H1 (cell line): ENCODE measurements around the gene NIM1K. TPM values are rescaled to one million over a fixed set of nuclear protein-coding genes. Genes with fewer than 3 reads are reported as not detected.

ENCODE experiments used
- CTCF ChIA-PET: fragments of 300-600 bp; sonication (Branson Sonifier 250); formaldehyde crosslinking; loops from one replicate; lab custom pipeline; 2021; ENCODE audit not compliant: partially characterized antibody; lab: Charles Lee
- POLR2A ChIA-PET: fragments of 300-600 bp; sonication (Branson Sonifier 250); formaldehyde crosslinking; loops from one replicate; lab custom pipeline; 2021; ENCODE audit warnings: inconsistent platforms; ENCODE audit not compliant: partially characterized antibody; lab: Charles Lee
- DNase-seq, 2 experiments: peaks; one replicate each; pipeline versions ENCODE4 v3.0.0 to v3.0.0-alpha.2; 2010 to 2022; ENCODE audit warnings: low spot score in 2 of 2, low read depth in 1 of 2, mixed read lengths in 1 of 2
- FAIRE-seq: peaks from 2 replicates; lab custom pipeline; 2011; peaks lifted over from hg19 to GRCh38; lab: Jason Lieb, UNC
- H2AFZ ChIP-seq: 2 replicates; pipeline ENCODE4 v1.8.1; 2012; ENCODE audit warnings: low read length, inconsistent platforms
- H2AK5ac ChIP-seq: 2 replicates; pipeline ENCODE4 v1.6.1; 2013; ENCODE audit warnings: low read depth, low read length
- H2BK120ac ChIP-seq: replicated peaks from 2 replicates; pipeline ENCODE3; 2013; ENCODE audit warnings: low read depth, low read length, inconsistent platforms
- H2BK12ac ChIP-seq: 2 replicates; pipeline ENCODE4 v1.6.1; 2013; ENCODE audit warnings: low read depth, low read length
- H2BK15ac ChIP-seq: 2 replicates; pipeline ENCODE4 v1.6.1; 2013; ENCODE audit warnings: low read length
- H2BK20ac ChIP-seq: 2 replicates; pipeline ENCODE4 v1.6.1; 2013; ENCODE audit warnings: low read length
- H2BK5ac ChIP-seq: 2 replicates; pipeline ENCODE4 v1.6.1; 2013; ENCODE audit warnings: low read depth, low read length
- H3K14ac ChIP-seq: 2 replicates; pipeline ENCODE4 v1.6.1; 2013; ENCODE audit warnings: inconsistent platforms; ENCODE audit not compliant: insufficient read length
- H3K18ac ChIP-seq: 2 replicates; pipeline ENCODE4 v1.6.1; 2013; ENCODE audit warnings: low read length; ENCODE audit errors: extremely low read depth
- H3K23ac ChIP-seq: 2 replicates; pipeline ENCODE4 v1.6.1; 2013; ENCODE audit warnings: inconsistent platforms; ENCODE audit not compliant: insufficient read length
- H3K23me2 ChIP-seq: 2 replicates; pipeline ENCODE4 v1.6.1; 2013; ENCODE audit warnings: low read depth, low read length
- H3K27ac ChIP-seq: 2 replicates; pipeline ENCODE4 v1.6.1; 2011; ENCODE audit warnings: low read depth, low read length, inconsistent platforms
- H3K27me3 ChIP-seq, 4 experiments: replicated peaks in 1 of 4; 1 replicate in 1 of 4; 2 replicates in 3 of 4; pipeline versions ENCODE4 v1.6.1 to v1.8.1; 2011 to 2013; ENCODE audit warnings: low read length in 3 of 4, mild to moderate bottlenecking in 3 of 4, inconsistent platforms in 2 of 4, mixed read lengths in 2 of 4, moderate library complexity in 1 of 4; ENCODE audit not compliant: control insufficient read depth in 3 of 4, insufficient read depth in 3 of 4; ENCODE audit errors: extremely low read depth in 1 of 4
- H3K36me3 ChIP-seq, 4 experiments: 2 replicates each; pipeline versions ENCODE4 v1.6.1 to v1.8.1; 2011 to 2013; ENCODE audit warnings: mild to moderate bottlenecking in 4 of 4, low read length in 3 of 4, moderate library complexity in 2 of 4, control low read depth in 1 of 4, inconsistent platforms in 1 of 4; ENCODE audit not compliant: insufficient read depth in 4 of 4, control insufficient read depth in 2 of 4
- H3K4ac ChIP-seq: replicated peaks from 2 replicates; pipeline ENCODE3; 2013; ENCODE audit warnings: low read length, low read depth, mixed read lengths, inconsistent platforms; ENCODE audit not compliant: insufficient read length
- H3K4me1 ChIP-seq, 4 experiments: replicated peaks in 1 of 4; 1 replicate in 1 of 4; 2 replicates in 3 of 4; pipeline versions ENCODE4 v1.6.1 to v1.8.1; 2011 to 2013; ENCODE audit warnings: low read length in 3 of 4, inconsistent platforms in 2 of 4, mixed read lengths in 1 of 4; ENCODE audit not compliant: insufficient read depth in 4 of 4, control insufficient read depth in 3 of 4
- H3K4me2 ChIP-seq, 2 experiments: 2 replicates each; pipeline versions ENCODE4 v1.6.1 to v1.8.1; 2011 to 2013; ENCODE audit warnings: low read depth in 2 of 2, low read length in 2 of 2, control low read depth in 1 of 2, inconsistent platforms in 1 of 2, mild to moderate bottlenecking in 1 of 2; ENCODE audit not compliant: insufficient read depth in 1 of 2
- H3K4me3 ChIP-seq, 4 experiments: fragments of 200-600, 300-600 bp in 1 of 4; sonication (generic), shearing (Covaris generic), sonication (Bioruptor Twin) in 1 of 4; 2 replicates each; pipeline versions ENCODE4 v1.5.1 to v1.8.1; 2011 to 2016; ENCODE audit warnings: low read length in 4 of 4, low read depth in 3 of 4, control low read depth in 2 of 4, inconsistent platforms in 2 of 4, mild to moderate bottlenecking in 2 of 4, mixed read lengths in 1 of 4, moderate library complexity in 1 of 4; ENCODE audit not compliant: insufficient read depth in 2 of 4; ENCODE audit errors: extremely low read depth in 1 of 4
- H3K56ac ChIP-seq: replicated peaks from 2 replicates; pipeline ENCODE3; 2013; ENCODE audit warnings: low read depth, mild to moderate bottlenecking, mixed read lengths, low read length, inconsistent platforms; ENCODE audit not compliant: insufficient read length
- H3K79me1 ChIP-seq: 2 replicates; pipeline ENCODE4 v1.6.1; 2013; ENCODE audit warnings: low read depth, low read length, control low read depth
- H3K79me2 ChIP-seq, 2 experiments: 2 replicates each; pipeline versions ENCODE4 v1.6.1 to v1.8.1; 2012 to 2013; ENCODE audit warnings: low read length in 2 of 2, mild to moderate bottlenecking in 2 of 2, inconsistent platforms in 1 of 2; ENCODE audit not compliant: insufficient read depth in 2 of 2, control insufficient read depth in 1 of 2
- H3K9ac ChIP-seq, 4 experiments: replicated peaks in 1 of 4; 1 replicate in 1 of 4; 2 replicates in 3 of 4; pipeline versions ENCODE4 v1.6.1 to v1.8.1; 2011 to 2013; ENCODE audit warnings: low read depth in 3 of 4, low read length in 3 of 4, control low read depth in 2 of 4, mild to moderate bottlenecking in 2 of 4, moderate library complexity in 2 of 4, inconsistent platforms in 1 of 4; ENCODE audit errors: extremely low read depth in 1 of 4
- H3K9me3 ChIP-seq, 2 experiments: 2 replicates each; pipeline versions ENCODE4 v1.6.1 to v1.8.1; 2012 to 2013; ENCODE audit warnings: mild to moderate bottlenecking in 2 of 2, moderate library complexity in 2 of 2, control low read depth in 1 of 2, inconsistent platforms in 1 of 2, low read depth in 1 of 2, low read length in 1 of 2, mixed read lengths in 1 of 2; ENCODE audit not compliant: insufficient read depth in 2 of 2
- H4K20me1 ChIP-seq, 2 experiments: replicated peaks in 1 of 2; 2 replicates each; pipeline versions ENCODE3 to v1.8.1; 2011 to 2013; ENCODE audit warnings: inconsistent platforms in 2 of 2, low read length in 2 of 2, mild to moderate bottlenecking in 1 of 2; ENCODE audit not compliant: insufficient read depth in 2 of 2, control insufficient read depth in 1 of 2
- H4K5ac ChIP-seq: 2 replicates; pipeline ENCODE4 v1.6.1; 2013; ENCODE audit warnings: low read length, low read depth, mixed read lengths, inconsistent platforms; ENCODE audit not compliant: insufficient read length
- H4K8ac ChIP-seq: 2 replicates; pipeline ENCODE4 v1.8.0; 2013; ENCODE audit warnings: mild to moderate bottlenecking, moderate library complexity, low read length, inconsistent platforms; ENCODE audit not compliant: insufficient read depth; ENCODE audit errors: extremely low read depth
- H4K91ac ChIP-seq: replicated peaks from 2 replicates; pipeline ENCODE3; 2013; ENCODE audit warnings: low read length, mixed read lengths, inconsistent platforms; ENCODE audit not compliant: insufficient read length
- BCL11A ChIP-seq, 2 experiments: IDR thresholded peaks; one replicate each; pipeline ENCODE4 v1.6.1; 2011; ENCODE audit warnings: low read depth in 2 of 2, low read length in 2 of 2, mild to moderate bottlenecking in 2 of 2
- BRCA1 ChIP-seq: IDR thresholded peaks from 2 replicates; pipeline ENCODE4 v1.6.1; 2012; ENCODE audit warnings: low read depth, low read length, improper control_type of control experiment
- CBX8 ChIP-seq: fragments of 300-800, 300-1000 bp; sonication (generic); IDR thresholded peaks from 2 replicates; pipeline ENCODE4 v1.7.1; 2016; ENCODE audit warnings: low read depth, low read length, borderline replicate concordance
- CREB1 ChIP-seq: IDR thresholded peaks from 2 replicates; pipeline ENCODE4 v1.6.1; 2012; ENCODE audit warnings: inconsistent platforms
- CTBP2 ChIP-seq: IDR thresholded peaks from 2 replicates; pipeline ENCODE4 v1.7.0; 2011; ENCODE audit warnings: borderline replicate concordance, mild to moderate bottlenecking, moderate library complexity, mixed read lengths, low read length; ENCODE audit not compliant: insufficient read depth, insufficient read length
- FOSL1 ChIP-seq: IDR thresholded peaks from 2 replicates; pipeline ENCODE4 v1.6.1; 2011; ENCODE audit warnings: mild to moderate bottlenecking, low read depth, low read length, moderate library complexity; ENCODE audit not compliant: insufficient read depth
- HDAC6 ChIP-seq: IDR thresholded peaks from one replicate; pipeline ENCODE4 v1.7.1; 2012; ENCODE audit warnings: low read depth, mild to moderate bottlenecking, inconsistent platforms, low read length, moderate library complexity
- KDM5A ChIP-seq: fragments of 200-600 bp; IDR thresholded peaks from 2 replicates; pipeline ENCODE4 v1.7.1; 2012; ENCODE audit warnings: mild to moderate bottlenecking, low read length, inconsistent platforms, mixed read lengths
- POLR2AphosphoS5 ChIP-seq: IDR thresholded peaks from 2 replicates; pipeline ENCODE4 v1.6.1; 2011; ENCODE audit warnings: low read depth, low read length
- SIRT6 ChIP-seq: IDR thresholded peaks from one replicate; pipeline ENCODE4 v1.7.1; 2012; ENCODE audit warnings: low read length, inconsistent platforms
- SIX5 ChIP-seq: IDR thresholded peaks from 2 replicates; pipeline ENCODE4 v1.6.1; 2011; ENCODE audit warnings: mild to moderate bottlenecking, low read depth, low read length
- SUZ12 ChIP-seq: fragments of 200-600 bp; sonication (generic); IDR thresholded peaks from 2 replicates; pipeline ENCODE4 v1.6.1; 2012; ENCODE audit warnings: mild to moderate bottlenecking, inconsistent platforms, low read length, moderate library complexity, mixed read lengths
- WGBS, 2 experiments: shearing (Covaris generic) in 1 of 2; methylation state at CpG; one replicate each; pipeline versions ENCODE4 v1.1.6 to v1.1.7; 2013 to 2015; ENCODE audit warnings: low lambda C conversion rate in 2 of 2, mixed read lengths in 2 of 2, inconsistent platforms in 1 of 2, low coverage in 1 of 2, missing lambda C conversion rate in 1 of 2; ENCODE audit not compliant: insufficient replicate concordance in 2 of 2, insufficient coverage in 1 of 2, insufficient read length in 1 of 2; ENCODE audit errors: extremely low coverage in 1 of 2, missing lambda C conversion rate in 1 of 2; 5-methylcytosine and 5-hydroxymethylcytosine counted together
- polyA plus RNA-seq, 7 experiments: library from polyadenylated mRNA; depleted of rRNA in 3 of 7; stranded (reverse) in 5 of 7; unstranded in 2 of 7; fragments of >200 nt in 5 of 7; fragments of 200-250 nt in 2 of 7; gene quantifications; 1 replicate in 5 of 7; 2 replicates in 1 of 7; 4 replicates in 1 of 7; pipeline versions ENCODE4 v1.2.1 to v1.2.3, GENCODE V29; 2011 to 2013; ENCODE audit warnings: missing spikeins in 2 of 7, mixed read lengths in 2 of 7
- total RNA-seq: library from RNA; stranded (reverse); fragmentation: NEBNext Ultra II Directional; extraction: Animal tissue kit (Norgen Biotek cat#: 25700); gene quantifications from 2 replicates; pipeline ENCODE4 v1.2.1, GENCODE V29; 2021
- TF ChIP-seq, protein P1 (sequence below): IDR thresholded peaks from 2 replicates; pipeline ENCODE4 v1.6.1; 2012; ENCODE audit warnings: inconsistent platforms
- TF ChIP-seq, protein P2 (sequence below): IDR thresholded peaks from 2 replicates; pipeline ENCODE4 v1.6.1; 2011; ENCODE audit warnings: low read length, improper control_type of control experiment

The NIM1K gene
- total and polyA plus RNA-seq, 2 of the 8 experiments (the other 6 are each of a cell fraction or from before 2014, with no cell fraction given): not detected

DNA sequence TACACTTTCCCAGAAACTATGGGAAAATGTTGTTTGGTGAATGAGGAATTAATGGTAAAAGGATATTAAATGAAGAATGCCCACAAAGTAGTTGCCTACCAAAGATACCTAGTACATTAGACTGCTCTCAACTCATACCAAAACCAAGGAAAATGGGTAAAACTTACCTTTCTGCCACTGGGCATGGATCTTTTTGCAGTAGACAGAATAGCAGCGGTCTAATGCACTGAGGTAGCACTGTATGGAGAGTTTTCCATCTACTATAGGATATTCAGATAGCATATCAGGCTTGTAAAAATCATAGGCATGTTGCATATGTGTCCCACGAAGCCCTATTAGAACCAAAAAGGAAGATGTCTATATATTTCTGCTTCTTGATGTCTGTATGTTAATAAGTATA, 104.8 kb downstream of the NIM1K start:
- no peak for FAIRE-seq
- Histone ChIP-seq H4K20me1 (peaks cover 8 to 23% of the 10 kb centered on the region in 2 experiments), H3K36me3 (peaks cover 20 to 84% (median 58%) of the 10 kb centered on the region in 4 experiments)
- TF ChIP-seq HDAC6 (no peak), CBX8 (no peak), CREB1 (no peak), SIX5 (no peak), SUZ12 (no peak), BCL11A (IDR thresholded peaks at IDR 0.05; ENCODE audit: low read depth in 2 of 2, low read length in 2 of 2) (no peak), POLR2AphosphoS5 (no peak), FOSL1 (no peak), BRCA1 (no peak), SIRT6 (no peak), CTBP2 (no peak), KDM5A (no peak)
- TF ChIP-seq, protein P1, sequence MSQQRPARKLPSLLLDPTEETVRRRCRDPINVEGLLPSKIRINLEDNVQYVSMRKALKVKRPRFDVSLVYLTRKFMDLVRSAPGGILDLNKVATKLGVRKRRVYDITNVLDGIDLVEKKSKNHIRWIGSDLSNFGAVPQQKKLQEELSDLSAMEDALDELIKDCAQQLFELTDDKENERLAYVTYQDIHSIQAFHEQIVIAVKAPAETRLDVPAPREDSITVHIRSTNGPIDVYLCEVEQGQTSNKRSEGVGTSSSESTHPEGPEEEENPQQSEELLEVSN: no peak
- TF ChIP-seq, protein P2, sequence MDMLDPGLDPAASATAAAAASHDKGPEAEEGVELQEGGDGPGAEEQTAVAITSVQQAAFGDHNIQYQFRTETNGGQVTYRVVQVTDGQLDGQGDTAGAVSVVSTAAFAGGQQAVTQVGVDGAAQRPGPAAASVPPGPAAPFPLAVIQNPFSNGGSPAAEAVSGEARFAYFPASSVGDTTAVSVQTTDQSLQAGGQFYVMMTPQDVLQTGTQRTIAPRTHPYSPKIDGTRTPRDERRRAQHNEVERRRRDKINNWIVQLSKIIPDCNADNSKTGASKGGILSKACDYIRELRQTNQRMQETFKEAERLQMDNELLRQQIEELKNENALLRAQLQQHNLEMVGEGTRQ: no peak

More for the DNA sequence above, 104.8 kb downstream of the NIM1K start:
- Histone ChIP-seq H2BK20ac (no peak overlapping the region), H3K4me3 (no peak overlapping the region), H4K5ac (no peak overlapping the region), H3K79me2 (peaks cover 0 to 41% of the 10 kb centered on the region in 2 experiments; a peak in 3 of 4 replicates), H3K23me2 (no peaks in the 10 kb centered on the region), H3K23ac (no peak overlapping the region), H2AK5ac (no peak overlapping the region), H4K8ac (no peak overlapping the region), H3K4ac (no peak overlapping the region), H2AFZ (no peak overlapping the region), H2BK12ac (no peak overlapping the region), H3K18ac (no peak overlapping the region), H2BK15ac (no peak overlapping the region), H3K4me2 (no peak overlapping the region), H3K27ac (no peak overlapping the region), H3K79me1 (peaks cover 2% of the 10 kb centered on the region), H3K56ac (no peak overlapping the region), H4K91ac (no peak overlapping the region), H3K14ac (no peak overlapping the region), H3K4me1 (no peaks in the 10 kb centered on the region), H2BK120ac (no peak overlapping the region), H3K9ac (no peak overlapping the region), H3K9me3 (no peaks in the 10 kb centered on the region), H2BK5ac (no peak overlapping the region), H3K27me3 (no peaks in the 10 kb centered on the region)
- DNase-seq: no peak
- CTCF ChIA-PET: interaction anchor here (1.5 kb wide), 1 partner anchor 70 kb away, joined by 4 read pairs; no protein-coding TSS in a partner anchor
- 82% methylated on average over 2 of the region's 2 CpGs; no CpG with 5 or more reads in 1 of the 2 experiments for WGBS, 2 experiments
- POLR2A ChIA-PET: no interaction called here
